HG03175 (cell line): ENCODE data around the gene DPF3.
"Not testable (repeated sequence)": the region's sequence is repeated elsewhere in the genome, so short reads cannot be mapped to it uniquely, and the experiment has no call there.

Experiments
- ATAC-seq: cut with Tn5 transposase; IDR thresholded peaks from one replicate; pipeline ENCODE4 v1.9.1; 2021; ENCODE audit warnings: mild to moderate bottlenecking, moderate library complexity; ENCODE audit not compliant: unreplicated experiment

DPF3 gene

DNA sequence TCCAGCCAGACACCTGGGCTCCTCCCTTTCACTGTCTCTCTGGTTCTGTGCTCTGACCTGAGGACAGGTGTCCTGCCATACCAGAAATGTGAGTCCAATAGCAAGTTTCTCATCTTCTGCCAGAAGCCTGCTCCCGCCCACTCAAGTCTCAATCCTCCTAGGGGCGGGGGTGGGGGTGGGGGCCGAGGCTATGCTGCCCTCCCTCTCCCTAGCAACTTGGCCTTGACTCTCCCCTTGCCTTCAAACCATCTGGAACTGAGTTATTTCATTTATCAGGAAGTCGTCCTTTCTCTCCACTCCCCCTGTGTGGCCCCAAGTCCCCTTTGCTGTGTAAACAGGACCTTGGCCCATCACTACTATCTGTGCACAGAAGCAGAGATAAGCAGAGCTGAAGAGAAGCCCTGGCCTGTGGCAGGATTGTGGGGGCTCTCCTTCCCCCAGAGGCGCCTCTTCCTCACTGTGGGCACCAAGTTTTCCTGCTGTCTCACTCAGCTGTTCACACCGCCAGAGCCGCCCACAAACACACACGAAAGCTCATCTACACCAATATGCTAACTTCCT is 117.1 kb downstream of the DPF3 start:
- ATAC-seq = no peak

DNA sequence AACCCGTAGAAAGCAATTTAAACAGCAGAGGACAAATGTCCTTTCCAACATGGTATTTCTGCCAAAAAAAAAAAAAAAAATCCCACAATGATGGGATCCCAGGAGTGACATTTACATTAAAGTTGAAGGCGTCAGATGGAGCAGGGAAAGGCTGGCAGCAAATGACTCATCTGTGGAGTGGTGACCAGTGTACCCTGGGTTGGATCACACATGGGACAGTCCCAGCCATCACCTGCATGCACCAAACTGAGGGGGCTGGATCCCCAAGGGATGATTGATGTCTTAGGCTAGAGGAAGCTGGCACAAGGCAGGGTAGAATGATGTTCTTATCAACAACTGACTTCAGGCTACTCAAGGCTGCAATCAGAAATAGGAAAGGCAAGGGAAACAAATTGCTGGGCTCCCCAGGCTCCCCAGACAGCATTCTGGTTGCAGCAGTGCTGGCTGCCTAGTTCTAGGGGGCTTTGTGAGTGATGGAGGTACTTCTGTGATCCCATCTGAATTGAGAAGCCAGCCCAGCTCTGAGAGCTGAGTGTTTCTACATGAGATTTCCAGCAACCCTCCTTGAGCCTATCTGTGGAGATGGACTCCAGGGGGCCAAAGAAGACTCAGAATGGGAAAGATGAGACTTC is 117.9 kb downstream of the DPF3 start:
- no peak for ATAC-seq

DNA sequence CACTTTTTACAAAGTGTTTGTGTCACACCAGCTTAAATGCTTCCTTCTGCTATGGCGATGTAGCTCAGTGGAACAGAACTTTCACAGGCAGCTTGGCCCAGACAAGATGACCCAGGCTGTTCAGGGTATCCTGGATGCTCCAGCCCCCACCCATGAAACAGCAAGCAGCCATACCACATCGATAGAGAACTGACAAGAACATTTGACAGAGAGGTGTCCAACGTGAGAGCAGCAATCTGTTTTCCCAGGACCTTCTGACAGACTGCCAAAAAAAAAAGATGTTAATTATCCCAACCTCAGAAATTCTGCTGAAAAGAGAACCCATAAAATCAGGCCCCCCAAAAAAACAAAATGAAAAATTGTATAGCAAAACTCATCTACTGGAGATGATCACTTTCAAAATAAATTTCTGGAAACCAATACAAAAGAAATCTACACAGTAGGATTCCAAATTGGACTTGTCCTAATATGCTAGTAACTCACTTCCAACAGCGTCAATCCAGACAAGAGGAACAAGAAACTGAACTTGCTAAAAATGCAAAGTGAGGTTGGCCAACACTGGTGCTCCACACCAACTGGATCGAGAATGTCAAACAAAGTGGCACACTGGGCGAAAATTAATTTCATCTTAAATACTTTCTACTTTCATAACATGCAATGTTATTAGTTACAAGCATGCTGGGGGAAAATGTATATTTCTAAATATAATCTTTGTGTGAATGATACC is 118.8 kb downstream of the DPF3 start:
- no peak for ATAC-seq

- ATAC-seq = no peak
Measured at GRCh38 chr14:72774141-72774540, 119.8 kb downstream of the DPF3 start.

GRCh38 chr14:72771561-72771960 is 122.3 kb downstream of the DPF3 start:
- no peak for ATAC-seq

DNA sequence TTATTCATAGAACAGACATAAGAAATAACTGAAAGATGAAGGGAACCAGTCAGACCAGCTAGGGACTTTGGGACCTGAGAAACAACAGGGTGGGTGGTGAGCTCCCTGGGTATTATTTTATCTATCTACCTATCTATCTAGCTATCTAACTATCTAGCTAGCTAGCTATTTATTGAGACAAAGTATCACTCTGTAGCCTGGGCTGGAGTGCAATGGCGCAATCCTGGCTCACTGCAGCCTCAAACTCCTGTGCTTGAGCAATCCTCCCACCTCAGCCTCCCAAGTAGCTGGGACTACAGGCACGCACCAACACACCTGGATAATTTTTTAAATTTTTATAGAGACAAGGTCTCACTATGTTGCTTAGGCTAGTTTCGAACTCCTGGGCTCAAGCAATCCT is 127.6 kb downstream of the DPF3 start:
- ATAC-seq = no peak

GRCh38 chr14:72763892-72764291 is 130.0 kb downstream of the DPF3 start:
- ATAC-seq = no peak

- ATAC-seq = no peak
Measured at GRCh38 chr14:72759670-72760069, 134.2 kb downstream of the DPF3 start.

- no peak for ATAC-seq
Measured at GRCh38 chr14:72758993-72759392, 134.9 kb downstream of the DPF3 start.

DNA sequence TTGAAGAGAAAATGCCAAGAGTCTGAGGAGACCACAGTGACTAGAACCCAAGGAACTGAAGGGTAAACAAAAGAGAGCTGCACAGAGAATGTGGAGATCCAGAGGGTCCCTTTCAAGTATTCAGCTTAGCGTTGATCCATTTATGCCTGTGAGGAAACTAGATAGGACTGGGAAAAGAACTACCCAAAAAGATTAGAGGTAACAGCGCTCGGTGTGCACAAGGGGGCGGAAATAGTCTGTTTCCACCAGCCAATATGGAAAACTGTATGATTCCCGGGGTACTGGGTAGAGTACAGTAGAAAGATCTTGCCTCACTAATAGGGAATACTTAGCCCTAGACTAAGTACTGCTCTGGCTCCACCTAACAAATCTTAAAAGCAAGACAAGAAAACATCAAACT is 135.5 kb downstream of the DPF3 start:
- no peak for ATAC-seq

DNA sequence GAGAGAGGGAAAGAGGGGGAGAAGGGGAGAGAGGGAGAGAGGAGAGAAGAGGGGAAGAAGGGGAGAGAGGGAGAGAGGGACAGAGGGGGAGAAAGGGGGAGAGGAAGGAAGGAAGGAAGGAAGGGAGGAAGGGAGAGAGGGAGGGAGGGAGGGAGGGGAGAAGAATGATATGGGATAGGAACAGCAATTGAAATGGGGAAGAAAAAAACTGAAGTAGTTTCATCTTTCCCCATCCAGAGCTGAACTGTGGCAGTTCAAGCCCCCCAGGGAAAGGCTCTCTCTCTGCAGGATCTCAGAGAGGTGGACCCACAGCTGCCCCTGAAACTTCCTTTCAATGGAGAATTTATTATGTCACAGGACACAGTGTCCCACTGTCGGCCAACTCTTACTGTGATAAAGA is 136.9 kb downstream of the DPF3 start:
- ATAC-seq = no peak

- no peak for ATAC-seq
Measured at GRCh38 chr14:72755766-72756165, 138.1 kb downstream of the DPF3 start.

DNA sequence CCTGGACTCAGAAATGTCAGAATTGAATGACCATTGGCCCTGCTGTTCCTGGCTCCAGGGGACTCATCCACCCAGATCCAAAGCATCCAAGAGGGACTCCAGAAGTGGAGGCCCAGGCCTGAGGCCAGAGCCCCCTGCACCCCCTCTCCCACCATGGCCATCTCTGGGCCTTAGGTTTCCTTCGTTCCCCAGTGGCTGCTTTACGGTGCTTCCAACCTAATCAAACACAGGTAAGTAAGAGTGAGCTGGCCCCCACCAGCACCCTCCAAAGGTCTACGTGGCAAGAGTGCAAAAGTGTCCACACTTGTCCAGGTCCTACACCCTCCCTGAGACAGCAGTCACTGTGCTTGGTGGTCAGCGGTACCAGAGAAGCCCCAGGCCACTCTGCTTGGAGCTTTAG is 139.0 kb downstream of the DPF3 start:
- no peak for ATAC-seq

DNA sequence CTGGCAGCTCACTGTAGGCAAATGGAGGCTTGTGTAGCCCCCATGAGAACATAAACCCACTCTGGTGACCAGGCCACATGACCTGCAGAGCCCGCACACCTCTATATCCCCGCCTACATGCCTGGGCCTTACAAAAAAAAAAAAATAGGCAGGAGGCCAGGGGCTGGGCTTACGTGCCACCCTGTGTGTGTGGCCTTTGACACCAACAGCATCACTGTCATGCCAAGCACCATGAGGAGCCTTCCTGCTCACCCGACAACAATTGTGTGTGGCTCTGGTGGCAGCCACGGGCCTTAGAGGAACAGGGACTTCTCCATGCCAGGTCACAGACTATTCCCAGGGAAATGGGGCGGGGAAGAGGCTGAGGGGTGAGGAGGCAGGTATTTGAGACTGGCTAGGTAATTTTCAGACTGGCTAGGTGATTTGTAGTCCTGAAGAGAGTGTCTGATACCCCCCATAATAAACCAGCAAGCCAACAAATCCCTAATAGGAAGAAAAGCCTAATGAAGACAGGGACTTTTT is 140.0 kb downstream of the DPF3 start:
- ATAC-seq = no peak

GRCh38 chr14:72753044-72753710 is 140.7 kb downstream of the DPF3 start:
- ATAC-seq = no peak

GRCh38 chr14:72752034-72752412 is 141.9 kb downstream of the DPF3 start:
- ATAC-seq = no peak

DNA sequence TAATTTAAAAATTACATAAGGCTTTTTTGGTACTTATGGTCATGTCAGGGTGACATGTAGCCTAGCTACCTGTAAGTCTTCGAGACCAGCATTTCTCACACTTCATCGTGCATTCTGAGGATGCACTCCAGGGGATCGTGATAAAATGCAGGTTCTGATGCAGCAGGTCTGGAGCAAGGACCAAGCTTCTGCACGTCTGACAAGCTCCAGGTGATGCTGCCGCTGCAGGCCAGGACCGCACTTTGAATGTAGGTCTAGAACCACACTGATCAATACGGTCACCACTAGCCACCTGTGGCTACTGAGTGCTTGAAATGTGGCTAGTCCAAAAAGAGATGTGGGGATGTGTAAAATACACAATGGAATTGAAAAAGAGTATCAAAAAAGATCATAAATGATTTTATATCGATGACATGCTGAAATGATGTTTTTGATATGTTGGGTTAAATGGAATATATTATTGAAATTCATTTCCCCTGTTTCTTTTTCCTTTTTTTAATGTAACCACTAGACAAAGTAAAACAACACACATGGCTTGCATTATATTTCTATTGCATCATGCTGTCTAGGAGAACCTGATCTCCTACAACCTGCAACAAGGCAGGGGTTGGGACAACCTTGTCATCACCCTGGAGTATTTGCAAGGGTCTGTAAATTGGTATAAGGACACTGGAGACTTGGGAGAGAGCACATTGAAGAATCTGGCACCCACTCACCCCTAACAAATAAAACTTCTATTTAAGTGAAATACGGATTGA is 142.4 kb downstream of the DPF3 start:
- ATAC-seq = no peak

GRCh38 chr14:72748921-72749320 is 145.0 kb downstream of the DPF3 start:
- not testable (repeated sequence) for ATAC-seq

DNA sequence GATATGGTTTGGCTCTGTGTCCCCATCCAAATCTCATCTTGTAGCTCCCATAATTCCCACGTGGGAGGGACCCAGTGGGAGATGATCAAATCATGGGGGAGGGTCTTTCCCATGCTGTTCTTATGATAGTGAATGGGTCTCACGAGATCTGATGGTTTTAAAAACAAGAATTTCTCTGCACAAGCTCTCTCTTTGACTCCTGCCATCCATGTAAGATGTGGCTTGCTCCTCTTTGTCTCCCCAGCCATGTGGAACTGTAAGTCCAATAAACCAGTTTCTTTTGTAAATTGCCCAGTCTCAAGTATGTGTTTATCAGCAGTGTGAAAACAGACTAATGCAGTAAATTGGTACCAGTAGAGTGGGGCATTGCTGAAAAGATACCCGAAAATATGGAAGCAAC is 146.2 kb downstream of the DPF3 start:
- ATAC-seq = no peak

- ATAC-seq = no peak
Measured at GRCh38 chr14:72745991-72746980, 147.6 kb downstream of the DPF3 start.
